Kidney (tissue), 14 donors: ENCODE data around the gene SCTR. TPM values are rescaled to one million over a fixed set of nuclear protein-coding genes. Genes with fewer than 3 reads are reported as not detected.

ENCODE experiments used
- DNase-seq, 5 donors: peaks; one replicate each; pipeline ENCODE4 v3.0.0-alpha.2; 2013 to 2020
- FAIRE-seq: peaks from 2 replicates; lab custom pipeline; 2012; peaks lifted over from hg19 to GRCh38; lab: Jason Lieb, UNC
- H3K27ac ChIP-seq, 2 donors: one replicate each; pipeline ENCODE4 v1.7.0; 2013; ENCODE audit warnings: low read depth in 2 of 2, low read length in 2 of 2, inconsistent platforms in 1 of 2
- H3K27me3 ChIP-seq: one replicate; pipeline ENCODE4 v1.7.1; 2013; ENCODE audit warnings: low read length, inconsistent platforms; ENCODE audit not compliant: control insufficient read depth, insufficient read depth
- H3K36me3 ChIP-seq, 3 donors: one replicate each; pipeline versions ENCODE4 v1.7.0 to v1.7.1; 2013; ENCODE audit warnings: low read length in 3 of 3, control low read depth in 1 of 3, inconsistent platforms in 1 of 3; ENCODE audit not compliant: insufficient read depth in 3 of 3, control insufficient read depth in 2 of 3
- H3K4me1 ChIP-seq, 3 donors: one replicate each; pipeline versions ENCODE4 v1.7.0 to v1.7.1; 2013; ENCODE audit warnings: low read length in 3 of 3, inconsistent platforms in 1 of 3, low read depth in 1 of 3; ENCODE audit not compliant: control insufficient read depth in 2 of 3, insufficient read depth in 2 of 3
- H3K4me3 ChIP-seq, 3 donors: one replicate each; pipeline versions ENCODE4 v1.7.0 to v1.8.1; 2013; ENCODE audit warnings: low read length in 3 of 3, control low read depth in 1 of 3, inconsistent platforms in 1 of 3
- H3K9ac ChIP-seq, 3 donors: one replicate each; pipeline versions ENCODE4 v1.7.0 to v1.7.1; 2013; ENCODE audit warnings: low read length in 3 of 3, control low read depth in 1 of 3, inconsistent platforms in 1 of 3
- H3K9me3 ChIP-seq, 3 donors: one replicate each; pipeline versions ENCODE4 v1.7.0 to v1.7.1; 2013; ENCODE audit warnings: low read length in 3 of 3, control low read depth in 1 of 3, inconsistent platforms in 1 of 3; ENCODE audit not compliant: control insufficient read depth in 2 of 3, insufficient read depth in 1 of 3
- CTCF ChIP-seq: IDR thresholded peaks from 3 replicates; pipeline ENCODE4 v1.5.1; 2012; ENCODE audit warnings: mild to moderate bottlenecking, moderate library complexity, borderline replicate concordance; ENCODE audit not compliant: insufficient read depth; ENCODE audit errors: extremely low read depth
- intact Hi-C: fragments of 100-400 bp; cut with DNase I; formaldehyde crosslinking; loops from one replicate; pipeline ENCODE4 v1.11.1; 2022
- polyA plus RNA-seq: library from polyadenylated mRNA; stranded (reverse); fragments of 350-450 nt; fragmentation: Illumina TruSeq; extraction: RNeasy Lipid Tissue Mini Kit (QIAGEN cat#74804); gene quantifications from one replicate; pipeline ENCODE4 v1.2.3, GENCODE V29; 2014; ENCODE audit warnings: low read depth, low replicate concordance; ENCODE audit not compliant: insufficient read depth
- total RNA-seq: library from RNA; stranded (reverse); fragmentation: NEBNext Ultra II Directional; extraction: Animal tissue kit (Norgen Biotek cat#: 25700); gene quantifications from one replicate; pipeline ENCODE4 v1.2.1, GENCODE V29; 2021
- donor health status: control.
- donor health status: control.
- donor health status: control.
- donor health status: control.
- donor health status: control.
- donor health status: DM: yes; HTN: yes; CAD: no.
- donor health status: Normal renal cell carcinoma (clear cell type).

The SCTR gene
- total and polyA plus RNA-seq, 2 donors from 2014 or later, result 7.3 to 15.9 TPM

- intact Hi-C loops, result no loop called here
- no peaks in the 10 kb centered on the region for H3K4me1 ChIP-seq
- peaks cover 12% of the 10 kb centered on the region for H3K27me3 ChIP-seq
- no peak for FAIRE-seq
- no peaks in the 10 kb centered on the region for H3K9me3 ChIP-seq
- peak overlapping the region in 1 of 3 donors; percentile 31 for H3K9ac ChIP-seq
- peak in 1 of 5 donors; percentile 24 for DNase-seq
- no peak for TF ChIP-seq CTCF
- H3K27ac ChIP-seq, result no peak overlapping the region
- no peaks in the 10 kb centered on the region for H3K36me3 ChIP-seq
- H3K4me3 ChIP-seq, result peak overlapping the region in 2 of 3 donors; percentile 18 to 52
Measured at GRCh38 chr2:119523383-119523951, 816 bp downstream of the SCTR start.

GRCh38 chr2:119522671-119523070 lies 1.6 kb downstream of the SCTR start:
- FAIRE-seq (no peak), DNase-seq (no peak)
- Histone ChIP-seq H3K4me1 (no peaks in the 10 kb centered on the region), H3K4me3 (no peak overlapping the region), H3K27ac (no peak overlapping the region), H3K36me3 (no peaks in the 10 kb centered on the region), H3K9me3 (no peaks in the 10 kb centered on the region), H3K9ac (no peak overlapping the region), H3K27me3 (peaks cover 12% of the 10 kb centered on the region)
- no peak for TF ChIP-seq CTCF
- intact Hi-C loops, result no loop called here

GRCh38 chr2:119521433-119522050 lies 2.7 kb downstream of the SCTR start:
- intact Hi-C loops, result no loop called here
- no peaks in the 10 kb centered on the region for H3K9me3 ChIP-seq
- H3K27me3 ChIP-seq, result peaks cover 12% of the 10 kb centered on the region
- no peak overlapping the region for H3K9ac ChIP-seq
- no peak overlapping the region for H3K4me3 ChIP-seq
- TF ChIP-seq CTCF, result no peak
- DNase-seq (peak in 1 of 5 donors; percentile 54), FAIRE-seq (no peak)
- H3K27ac ChIP-seq, result no peak overlapping the region
- no peaks in the 10 kb centered on the region for H3K36me3 ChIP-seq
- no peaks in the 10 kb centered on the region for H3K4me1 ChIP-seq
